H1 (cell line): ENCODE data around the gene EPN3. TPM values are rescaled to one million over a fixed set of nuclear protein-coding genes. Genes with fewer than 3 reads are reported as not detected.

ENCODE experiments used
- CBX5 ChIP-seq: fragments of 300-800, 300-1000 bp; sonication (generic); IDR thresholded peaks from 2 replicates; pipeline ENCODE4 v1.7.1; 2016; ENCODE audit warnings: antibody characterized with exemption, low read length, low read depth
- CHD1 ChIP-seq: IDR thresholded peaks from 2 replicates; pipeline ENCODE4 v1.6.1; 2012; ENCODE audit warnings: low read depth, low read length, improper control_type of control experiment
- CTCF ChIP-seq, 3 experiments: IDR thresholded peaks; 1 replicate in 2 of 3; 2 replicates in 1 of 3; pipeline versions ENCODE4 v1.5.1 to v1.6.1; 2011; ENCODE audit warnings: low read length in 3 of 3, mild to moderate bottlenecking in 3 of 3, inconsistent platforms in 2 of 3, low read depth in 1 of 3, moderate library complexity in 1 of 3; ENCODE audit not compliant: insufficient read depth in 1 of 3; ENCODE audit errors: control extremely low read depth in 1 of 3
- EP300 ChIP-seq, 2 experiments: IDR thresholded peaks; 1 replicate in 1 of 2; 2 replicates in 1 of 2; pipeline ENCODE4 v1.6.1; 2011 to 2012; ENCODE audit warnings: low read depth in 2 of 2, low read length in 2 of 2, mild to moderate bottlenecking in 2 of 2, borderline replicate concordance in 1 of 2, inconsistent platforms in 1 of 2, moderate library complexity in 1 of 2
- NANOG ChIP-seq: IDR thresholded peaks from 2 replicates; pipeline ENCODE4 v1.6.1; 2011; ENCODE audit warnings: low read length, low read depth, mild to moderate bottlenecking, inconsistent platforms; ENCODE audit not compliant: insufficient read depth, poor library complexity, severe bottlenecking
- SP2 ChIP-seq: IDR thresholded peaks from 2 replicates; pipeline ENCODE4 v1.6.1; 2012; ENCODE audit warnings: mild to moderate bottlenecking, low read length, inconsistent platforms
- polyA plus RNA-seq, 7 experiments: library from polyadenylated mRNA; depleted of rRNA in 3 of 7; stranded (reverse) in 5 of 7; unstranded in 2 of 7; fragments of >200 nt in 5 of 7; fragments of 200-250 nt in 2 of 7; gene quantifications; 1 replicate in 5 of 7; 2 replicates in 1 of 7; 4 replicates in 1 of 7; pipeline versions ENCODE4 v1.2.1 to v1.2.3, GENCODE V29; 2011 to 2013; ENCODE audit warnings: missing spikeins in 2 of 7, mixed read lengths in 2 of 7
- total RNA-seq: library from RNA; stranded (reverse); fragmentation: NEBNext Ultra II Directional; extraction: Animal tissue kit (Norgen Biotek cat#: 25700); gene quantifications from 2 replicates; pipeline ENCODE4 v1.2.1, GENCODE V29; 2021

EPN3 gene
- total and polyA plus RNA-seq, 2 of the 8 experiments (the other 6 are each of a cell fraction or from before 2014, with no cell fraction given) = 6.7 to 7.9 TPM

- no peak for TF ChIP-seq SP2
- no peak for TF ChIP-seq EP300 (IDR thresholded peaks at IDR 0.05; ENCODE audit: borderline replicate concordance in 1 of 2, low read depth in 2 of 2, low read length in 2 of 2)
- TF ChIP-seq NANOG = no peak
- TF ChIP-seq CBX5 = no peak
- TF ChIP-seq CHD1 = no peak
- no peak for TF ChIP-seq CTCF (IDR thresholded peaks at IDR 0.05; ENCODE audit: control extremely low read depth in 1 of 3, insufficient read depth in 1 of 3, low read depth in 1 of 3, low read length in 3 of 3)
These were observed 45.0 kb downstream of the EPN3 start (continued) for GRCh38 chr17:50577451-50577954.
